Measurements from ENCODE around the gene MAP2. TPM values are rescaled to one million over a fixed set of nuclear protein-coding genes. Genes with fewer than 3 reads are reported as not detected.

Gene MAP2
- total RNA-seq, 1 donor from 2014 or later: 7.2 TPM

- Mint-ChIP-seq H3K27ac (ENCODE audit: unreplicated experiment) (no peak overlapping the region), H3K36me3 (ENCODE audit: unreplicated experiment) (no peaks in the 10 kb centered on the region), H3K4me3 (ENCODE audit: unreplicated experiment) (no peak overlapping the region), H3K4me1 (ENCODE audit: unreplicated experiment) (peaks cover 5% of the 10 kb centered on the region), H3K27me3 (ENCODE audit: unreplicated experiment) (peaks cover 6% of the 10 kb centered on the region), H3K9me3 (ENCODE audit: unreplicated experiment) (no peaks in the 10 kb centered on the region)
- DNase-seq (ENCODE audit: extremely low spot score, unreplicated experiment): no peak
- no peak for TF ChIP-seq CTCF (IDR thresholded peaks at IDR 0.05)
Observed at GRCh38 chr2:209696836-209697711, 273.2 kb downstream of the MAP2 start.

- no peak for DNase-seq (ENCODE audit: extremely low spot score, unreplicated experiment)
- Mint-ChIP-seq H3K4me1 (ENCODE audit: unreplicated experiment) (no peaks in the 10 kb centered on the region), H3K4me3 (ENCODE audit: unreplicated experiment) (no peak overlapping the region), H3K27ac (ENCODE audit: unreplicated experiment) (no peak overlapping the region), H3K36me3 (ENCODE audit: unreplicated experiment) (no peaks in the 10 kb centered on the region), H3K27me3 (ENCODE audit: unreplicated experiment) (peaks cover 5% of the 10 kb centered on the region), H3K9me3 (ENCODE audit: unreplicated experiment) (no peaks in the 10 kb centered on the region)
- TF ChIP-seq CTCF (IDR thresholded peaks at IDR 0.05): no peak
Observed at GRCh38 chr2:209702775-209703174, 278.9 kb downstream of the MAP2 start.

GRCh38 chr2:209713219-209713618 is 289.4 kb downstream of the MAP2 start:
- H3K27ac Mint-ChIP-seq (ENCODE audit: unreplicated experiment): no peak overlapping the region
- no peak for DNase-seq (ENCODE audit: extremely low spot score, unreplicated experiment)
- H3K4me3 Mint-ChIP-seq (ENCODE audit: unreplicated experiment): no peak overlapping the region
- H3K4me1 Mint-ChIP-seq (ENCODE audit: unreplicated experiment): no peaks in the 10 kb centered on the region
- H3K36me3 Mint-ChIP-seq (ENCODE audit: unreplicated experiment): no peaks in the 10 kb centered on the region
- no peaks in the 10 kb centered on the region for H3K27me3 Mint-ChIP-seq (ENCODE audit: unreplicated experiment)
- H3K9me3 Mint-ChIP-seq (ENCODE audit: unreplicated experiment): no peaks in the 10 kb centered on the region
- no peak for TF ChIP-seq CTCF (IDR thresholded peaks at IDR 0.05)

GRCh38 chr2:209719034-209719433 is 295.2 kb downstream of the MAP2 start:
- no peak for DNase-seq (ENCODE audit: extremely low spot score, unreplicated experiment)
- no peak for TF ChIP-seq CTCF (IDR thresholded peaks at IDR 0.05)
- Mint-ChIP-seq H3K27ac (ENCODE audit: unreplicated experiment) (no peak overlapping the region), H3K36me3 (ENCODE audit: unreplicated experiment) (no peaks in the 10 kb centered on the region), H3K9me3 (ENCODE audit: unreplicated experiment) (no peaks in the 10 kb centered on the region), H3K27me3 (ENCODE audit: unreplicated experiment) (no peaks in the 10 kb centered on the region), H3K4me3 (ENCODE audit: unreplicated experiment) (no peak overlapping the region), H3K4me1 (ENCODE audit: unreplicated experiment) (no peaks in the 10 kb centered on the region)

GRCh38 chr2:209721497-209721896 is 297.6 kb downstream of the MAP2 start:
- Mint-ChIP-seq H3K36me3 (ENCODE audit: unreplicated experiment) (no peaks in the 10 kb centered on the region), H3K9me3 (ENCODE audit: unreplicated experiment) (no peaks in the 10 kb centered on the region)

More at GRCh38 chr2:209721497-209721896, 297.6 kb downstream of the MAP2 start:
- TF ChIP-seq CTCF (IDR thresholded peaks at IDR 0.05): no peak
- Mint-ChIP-seq H3K4me1 (ENCODE audit: unreplicated experiment) (no peaks in the 10 kb centered on the region), H3K27me3 (ENCODE audit: unreplicated experiment) (no peaks in the 10 kb centered on the region), H3K4me3 (ENCODE audit: unreplicated experiment) (no peak overlapping the region), H3K27ac (ENCODE audit: unreplicated experiment) (no peak overlapping the region)
- DNase-seq (ENCODE audit: extremely low spot score, unreplicated experiment): no peak

All from osteocyte (in vitro differentiated cells).